ENCODE measurements around the gene ATL2. TPM values are rescaled to one million over a fixed set of nuclear protein-coding genes. Genes with fewer than 3 reads are reported as not detected.
"Not testable (repeated sequence)": the region's sequence is repeated elsewhere in the genome, so short reads cannot be mapped to it uniquely, and the experiment has no call there.

Gene ATL2
- total and polyA plus RNA-seq, 4 donors: 36.4 to 127 (median 83.4) TPM

- no peaks in the 10 kb centered on the region for H3K9me3 ChIP-seq (ENCODE audit: control insufficient read depth, insufficient read depth, low read length)
- peaks cover under 1% of the 10 kb centered on the region for H3K4me1 ChIP-seq (ENCODE audit: control insufficient read depth, insufficient read depth, low read length)
- H3K27me3 ChIP-seq (ENCODE audit: control insufficient read depth, insufficient read depth, low read length): no peaks in the 10 kb centered on the region
- H3K4me3 ChIP-seq (ENCODE audit: low read depth, low read length): no peak overlapping the region
- no peak for DNase-seq (ENCODE audit: low read depth in 4 of 6, low spot score in 6 of 6)
- H3K27ac ChIP-seq (ENCODE audit: low read depth, low read length): no peak overlapping the region
- H3K36me3 ChIP-seq (ENCODE audit: control insufficient read depth, insufficient read depth, low read length): no peaks in the 10 kb centered on the region
- no CpG with 5 or more reads among the region's 2 CpGs for WGBS (ENCODE audit: insufficient coverage)
These were observed 17.0 kb upstream of the ATL2 start for GRCh38 chr2:38394041-38394440.

- no CpG with 5 or more reads among the region's 3 CpGs for WGBS (ENCODE audit: insufficient coverage)
- no peaks in the 10 kb centered on the region for H3K27me3 ChIP-seq (ENCODE audit: control insufficient read depth, insufficient read depth, low read length)
- peaks cover 3% of the 10 kb centered on the region for H3K4me1 ChIP-seq (ENCODE audit: control insufficient read depth, insufficient read depth, low read length)
- H3K36me3 ChIP-seq (ENCODE audit: control insufficient read depth, insufficient read depth, low read length): no peaks in the 10 kb centered on the region
- H3K27ac ChIP-seq (ENCODE audit: low read depth, low read length): no peak overlapping the region
- H3K9me3 ChIP-seq (ENCODE audit: control insufficient read depth, insufficient read depth, low read length): no peaks in the 10 kb centered on the region
- no peak for DNase-seq (ENCODE audit: low read depth in 4 of 6, low spot score in 6 of 6)
- H3K4me3 ChIP-seq (ENCODE audit: low read depth, low read length): no peak overlapping the region
These were observed 13.9 kb upstream of the ATL2 start for GRCh38 chr2:38390947-38391346.

- 94% methylated on average over 2 of the region's 4 CpGs for WGBS (ENCODE audit: insufficient coverage)
These were observed 10.8 kb upstream of the ATL2 start for GRCh38 chr2:38387887-38388286.

GRCh38 chr2:38386821-38387220 lies 9.7 kb upstream of the ATL2 start:
- no peak overlapping the region for H3K27ac ChIP-seq (ENCODE audit: low read depth, low read length)
- DNase-seq (ENCODE audit: low read depth in 4 of 6, low spot score in 6 of 6): peak in 1 of 6 donors; percentile 24
- H3K27me3 ChIP-seq (ENCODE audit: control insufficient read depth, insufficient read depth, low read length): no peaks in the 10 kb centered on the region
- 93% methylated on average over 2 of the region's 7 CpGs for WGBS (ENCODE audit: insufficient coverage)
- H3K4me1 ChIP-seq (ENCODE audit: control insufficient read depth, insufficient read depth, low read length): peaks cover 3% of the 10 kb centered on the region
- no peak overlapping the region for H3K4me3 ChIP-seq (ENCODE audit: low read depth, low read length)
- H3K9me3 ChIP-seq (ENCODE audit: control insufficient read depth, insufficient read depth, low read length): no peaks in the 10 kb centered on the region
- H3K36me3 ChIP-seq (ENCODE audit: control insufficient read depth, insufficient read depth, low read length): no peaks in the 10 kb centered on the region

More at GRCh38 chr2:38387887-38388286, 10.8 kb upstream of the ATL2 start:
- Histone ChIP-seq H3K4me3 (ENCODE audit: low read depth, low read length) (no peak overlapping the region), H3K4me1 (ENCODE audit: control insufficient read depth, insufficient read depth, low read length) (peaks cover 3% of the 10 kb centered on the region), H3K27me3 (ENCODE audit: control insufficient read depth, insufficient read depth, low read length) (no peaks in the 10 kb centered on the region), H3K36me3 (ENCODE audit: control insufficient read depth, insufficient read depth, low read length) (no peaks in the 10 kb centered on the region), H3K9me3 (ENCODE audit: control insufficient read depth, insufficient read depth, low read length) (no peaks in the 10 kb centered on the region), H3K27ac (ENCODE audit: low read depth, low read length) (no peak overlapping the region)
- no peak for DNase-seq (ENCODE audit: low read depth in 4 of 6, low spot score in 6 of 6)

GRCh38 chr2:38386377-38386776 lies 9.3 kb upstream of the ATL2 start:
- Histone ChIP-seq H3K27ac (ENCODE audit: low read depth, low read length) (no peak overlapping the region), H3K4me1 (ENCODE audit: control insufficient read depth, insufficient read depth, low read length) (peaks cover 3% of the 10 kb centered on the region), H3K9me3 (ENCODE audit: control insufficient read depth, insufficient read depth, low read length) (no peaks in the 10 kb centered on the region), H3K4me3 (ENCODE audit: low read depth, low read length) (no peak overlapping the region), H3K27me3 (ENCODE audit: control insufficient read depth, insufficient read depth, low read length) (no peaks in the 10 kb centered on the region), H3K36me3 (ENCODE audit: control insufficient read depth, insufficient read depth, low read length) (no peaks in the 10 kb centered on the region)
- 100% methylated on average over 2 of the region's 2 CpGs for WGBS (ENCODE audit: insufficient coverage)
- DNase-seq (ENCODE audit: low read depth in 4 of 6, low spot score in 6 of 6): no peak

GRCh38 chr2:38384338-38384737 lies 7.3 kb upstream of the ATL2 start:
- Histone ChIP-seq H3K36me3 (ENCODE audit: control insufficient read depth, insufficient read depth, low read length) (no peaks in the 10 kb centered on the region), H3K27ac (ENCODE audit: low read depth, low read length) (peak overlapping the region; percentile 61), H3K27me3 (ENCODE audit: control insufficient read depth, insufficient read depth, low read length) (no peaks in the 10 kb centered on the region), H3K9me3 (ENCODE audit: control insufficient read depth, insufficient read depth, low read length) (no peaks in the 10 kb centered on the region), H3K4me1 (ENCODE audit: control insufficient read depth, insufficient read depth, low read length) (peaks cover 3% of the 10 kb centered on the region), H3K4me3 (ENCODE audit: low read depth, low read length) (no peak overlapping the region)
- DNase-seq (ENCODE audit: low read depth in 4 of 6, low spot score in 6 of 6): peak in 1 of 6 donors; percentile 36
- no CpG with 5 or more reads among the region's 3 CpGs for WGBS (ENCODE audit: insufficient coverage)

GRCh38 chr2:38383741-38384140 lies 6.7 kb upstream of the ATL2 start:
- H3K9me3 ChIP-seq (ENCODE audit: control insufficient read depth, insufficient read depth, low read length); H3K4me1 ChIP-seq (ENCODE audit: control insufficient read depth, insufficient read depth, low read length); H3K27me3 ChIP-seq (ENCODE audit: control insufficient read depth, insufficient read depth, low read length); H3K4me3 ChIP-seq (ENCODE audit: low read depth, low read length); H3K36me3 ChIP-seq (ENCODE audit: control insufficient read depth, insufficient read depth, low read length): not testable (repeated sequence)
- peak in 1 of 6 donors; percentile 83 for DNase-seq (ENCODE audit: low read depth in 4 of 6, low spot score in 6 of 6)
- 83% methylated on average over 6 of the region's 6 CpGs for WGBS (ENCODE audit: insufficient coverage)
- peak overlapping the region; percentile 73 for H3K27ac ChIP-seq (ENCODE audit: low read depth, low read length)

GRCh38 chr2:38381381-38382143 lies 4.5 kb upstream of the ATL2 start:
- peaks cover 3% of the 10 kb centered on the region for H3K4me1 ChIP-seq (ENCODE audit: control insufficient read depth, insufficient read depth, low read length)
- no peaks in the 10 kb centered on the region for H3K9me3 ChIP-seq (ENCODE audit: control insufficient read depth, insufficient read depth, low read length)
- H3K27ac ChIP-seq (ENCODE audit: low read depth, low read length): no peak overlapping the region
- H3K36me3 ChIP-seq (ENCODE audit: control insufficient read depth, insufficient read depth, low read length): no peaks in the 10 kb centered on the region
- no CpG with 5 or more reads among the region's 6 CpGs for WGBS (ENCODE audit: insufficient coverage)
- no peak for DNase-seq (ENCODE audit: low read depth in 4 of 6, low spot score in 6 of 6)
- H3K4me3 ChIP-seq (ENCODE audit: low read depth, low read length): no peak overlapping the region
- no peaks in the 10 kb centered on the region for H3K27me3 ChIP-seq (ENCODE audit: control insufficient read depth, insufficient read depth, low read length)

- no peak overlapping the region for H3K27ac ChIP-seq (ENCODE audit: low read depth, low read length)
- H3K27me3 ChIP-seq (ENCODE audit: control insufficient read depth, insufficient read depth, low read length): no peaks in the 10 kb centered on the region
- H3K9me3 ChIP-seq (ENCODE audit: control insufficient read depth, insufficient read depth, low read length): no peaks in the 10 kb centered on the region
- no peak for DNase-seq (ENCODE audit: low read depth in 4 of 6, low spot score in 6 of 6)
- no peaks in the 10 kb centered on the region for H3K36me3 ChIP-seq (ENCODE audit: control insufficient read depth, insufficient read depth, low read length)
- peaks cover 3% of the 10 kb centered on the region for H3K4me1 ChIP-seq (ENCODE audit: control insufficient read depth, insufficient read depth, low read length)
- 71% methylated on average over 10 of the region's 10 CpGs for WGBS (ENCODE audit: insufficient coverage)
- no peak overlapping the region for H3K4me3 ChIP-seq (ENCODE audit: low read depth, low read length)
These were observed 3.5 kb upstream of the ATL2 start for GRCh38 chr2:38380397-38381130.
